Naive thymus-derived CD8-positive, alpha-beta T cell (primary cell): ENCODE measurements around the gene MDH2. TPM values are rescaled to one million over a fixed set of nuclear protein-coding genes. Genes with fewer than 3 reads are reported as not detected.
A peak's percentile ranks its signal among the peaks of the same experiment; 100 is the strongest.
"Not testable (repeated sequence)": the region's sequence is repeated elsewhere in the genome, so short reads cannot be mapped to it uniquely, and the experiment has no call there.

Experiments used
- ATAC-seq, 2 donors: fragments of 150-1000 bp; cut with Tn5 transposase in 1 of 2; sonication (Bioruptor Pico), chemical (Tn5 transposase) in 1 of 2; 1 replicate in 1 of 2; 2 replicates in 1 of 2; pipeline ENCODE4 v1.10.0; 2021; ENCODE audit warnings: mild to moderate bottlenecking in 2 of 2, moderate library complexity in 2 of 2
- POLR2A ChIA-PET: fragments of 350-600 bp; sonication (Branson Sonifier 250); formaldehyde crosslinking; loops from one replicate; lab custom pipeline; 2021; ENCODE audit warnings: antibody characterized with exemption; lab: Charles Lee
- DNase-seq, 10 donors: peaks; one replicate each; pipeline versions ENCODE4 v3.0.0 to v3.0.0-alpha.2; 2020 to 2022
- H3K27ac Mint-ChIP-seq, 10 donors: one replicate each; pipeline ENCODE4 v1.8.0; 2020 to 2022; ENCODE audit warnings: mild to moderate bottlenecking in 10 of 10, mixed read lengths in 10 of 10, moderate library complexity in 4 of 10, inconsistent platforms in 1 of 10
- H3K27me3 Mint-ChIP-seq, 5 donors: one replicate each; pipeline ENCODE4 v1.8.0; 2021 to 2022; ENCODE audit warnings: mixed read lengths in 5 of 5
- H3K36me3 Mint-ChIP-seq, 3 donors: one replicate each; pipeline ENCODE4 v1.8.0; 2020 to 2022; ENCODE audit warnings: mixed read lengths in 3 of 3, mild to moderate bottlenecking in 2 of 3, inconsistent platforms in 1 of 3
- H3K4me1 Mint-ChIP-seq, 4 donors: one replicate each; pipeline ENCODE4 v1.8.0; 2021 to 2022; ENCODE audit warnings: mixed read lengths in 4 of 4
- H3K4me3 Mint-ChIP-seq, 10 donors: one replicate each; pipeline ENCODE4 v1.8.0; 2020 to 2022; ENCODE audit warnings: mild to moderate bottlenecking in 10 of 10, mixed read lengths in 10 of 10, moderate library complexity in 6 of 10, inconsistent platforms in 1 of 10
- H3K9me3 Mint-ChIP-seq, 9 donors: one replicate each; pipeline ENCODE4 v1.8.0; 2020 to 2022; ENCODE audit warnings: mixed read lengths in 9 of 9, mild to moderate bottlenecking in 3 of 9, inconsistent platforms in 1 of 9, moderate library complexity in 1 of 9
- polyA plus RNA-seq, 3 donors: library from polyadenylated mRNA; unstranded; fragments of 300-500 nt; fragmentation: Illumina TruSeq; gene quantifications; one replicate each; pipeline ENCODE4 v1.2.3, GENCODE V29; 2021
- total RNA-seq, 8 experiments: library from RNA in 2 of 8; stranded (reverse) in 2 of 8; gene quantifications; one replicate each; pipeline ENCODE4 v1.2.3 and lab custom pipeline; 2021 to 2026

Gene MDH2
- total and polyA plus RNA-seq, 5 experiments from 2014 or later, result 74.8 to 153 (median 131) TPM

- peak overlapping the region in 1 of 10 donors; percentile 62 for H3K4me3 Mint-ChIP-seq
- ATAC-seq (peak; percentile 55 to 75), DNase-seq (peak; percentile 36 to 77 (median 66))
- peaks cover 4 to 62% (median 27%) of the 10 kb centered on the region in 3 donors for H3K36me3 Mint-ChIP-seq
- H3K9me3 Mint-ChIP-seq, result no peaks in the 10 kb centered on the region
- peaks cover 8 to 19% (median 14%) of the 10 kb centered on the region in 4 donors for H3K4me1 Mint-ChIP-seq
- no peaks in the 10 kb centered on the region for H3K27me3 Mint-ChIP-seq
- peak overlapping the region in 1 of 10 donors; percentile 72 for H3K27ac Mint-ChIP-seq
- POLR2A ChIA-PET, result interaction anchor here (0.5 to 1.0 kb wide), 5 partner anchors 11 to 183 kb away, joined by 3 to 4 read pairs (median 3); partner anchors contain the start of genes MDH2, POR and STYXL1
These were observed 27.7 kb upstream of the MDH2 start for GRCh38 chr7:76020031-76020714.

GRCh38 chr7:76022026-76022780 is 25.7 kb upstream of the MDH2 start:
- no peak overlapping the region for H3K27ac Mint-ChIP-seq
- H3K4me1 Mint-ChIP-seq, result peaks cover 8 to 19% (median 14%) of the 10 kb centered on the region in 4 donors
- no peak overlapping the region for H3K4me3 Mint-ChIP-seq
- DNase-seq (no peak), ATAC-seq (no peak)
- POLR2A ChIA-PET, result interaction anchor here (0.6 kb wide), 1 partner anchor 9 kb away, joined by 6 read pairs; no protein-coding TSS in a partner anchor
- peaks cover 4 to 64% (median 24%) of the 10 kb centered on the region in 3 donors for H3K36me3 Mint-ChIP-seq
- H3K27me3 Mint-ChIP-seq, result no peaks in the 10 kb centered on the region
- no peaks in the 10 kb centered on the region for H3K9me3 Mint-ChIP-seq

GRCh38 chr7:76023002-76023401 is 24.9 kb upstream of the MDH2 start:
- Mint-ChIP-seq H3K27me3 (no peaks in the 10 kb centered on the region), H3K4me1 (peaks cover 8 to 19% (median 14%) of the 10 kb centered on the region in 4 donors), H3K36me3 (peaks cover 4 to 62% (median 20%) of the 10 kb centered on the region in 3 donors), H3K27ac (peak overlapping the region in 1 of 10 donors; percentile 33), H3K9me3 (no peaks in the 10 kb centered on the region), H3K4me3 (no peak overlapping the region)
- DNase-seq (no peak), ATAC-seq (no peak)
- POLR2A ChIA-PET, result interaction anchor here (0.6 kb wide), 1 partner anchor 8 kb away, joined by 6 read pairs; no protein-coding TSS in a partner anchor

GRCh38 chr7:76029682-76030081 is 18.2 kb upstream of the MDH2 start:
- H3K4me3 Mint-ChIP-seq, DNase-seq, H3K27me3 Mint-ChIP-seq, H3K4me1 Mint-ChIP-seq, H3K27ac Mint-ChIP-seq, POLR2A ChIA-PET, ATAC-seq, H3K9me3 Mint-ChIP-seq: not testable (repeated sequence)
- peaks cover 0 to 26% (median 8%) of the 10 kb centered on the region in 3 donors for H3K36me3 Mint-ChIP-seq

- H3K27ac Mint-ChIP-seq, result peak overlapping the region in 1 of 10 donors; percentile 51
- H3K4me1 Mint-ChIP-seq, result peaks cover 0 to 9% (median 6%) of the 10 kb centered on the region in 4 donors
- no peak overlapping the region for H3K4me3 Mint-ChIP-seq
- POLR2A ChIA-PET, result no interaction called here
- peaks cover 0 to 11% (median 6%) of the 10 kb centered on the region in 3 donors for H3K36me3 Mint-ChIP-seq
- no peak for DNase-seq
- no peaks in the 10 kb centered on the region for H3K9me3 Mint-ChIP-seq
- ATAC-seq, result no peak
- no peaks in the 10 kb centered on the region for H3K27me3 Mint-ChIP-seq
These were observed 15.9 kb upstream of the MDH2 start for GRCh38 chr7:76031964-76032363.

GRCh38 chr7:76037310-76037709 is 10.6 kb upstream of the MDH2 start:
- H3K4me1 Mint-ChIP-seq, result peaks cover 6 to 17% (median 10%) of the 10 kb centered on the region in 4 donors
- no peak overlapping the region for H3K4me3 Mint-ChIP-seq
- no peak for DNase-seq
- no peak overlapping the region for H3K27ac Mint-ChIP-seq
- H3K9me3 Mint-ChIP-seq, result no peaks in the 10 kb centered on the region
- peaks cover 0 to 16% (median 1%) of the 10 kb centered on the region in 3 donors for H3K36me3 Mint-ChIP-seq
- no peaks in the 10 kb centered on the region for H3K27me3 Mint-ChIP-seq
- ATAC-seq, result no peak
- POLR2A ChIA-PET, result interaction anchor here (1.7 kb wide), 1 partner anchor 10 kb away, joined by 8 read pairs; the partner anchor contains the start of genes MDH2 and STYXL1

- Mint-ChIP-seq H3K36me3 (peaks cover 0 to 23% (median 1%) of the 10 kb centered on the region in 3 donors), H3K4me1 (peaks cover 12 to 24% (median 19%) of the 10 kb centered on the region in 4 donors), H3K27me3 (no peaks in the 10 kb centered on the region), H3K9me3 (no peaks in the 10 kb centered on the region), H3K27ac (peak overlapping the region in 1 of 10 donors; percentile 55), H3K4me3 (no peak overlapping the region)
- POLR2A ChIA-PET, result interaction anchor here (0.6 kb wide), 1 partner anchor 89 kb away, joined by 5 read pairs; no protein-coding TSS in a partner anchor
- DNase-seq (no peak), ATAC-seq (no peak)
These were observed 7.8 kb upstream of the MDH2 start for GRCh38 chr7:76040126-76040525.

- ATAC-seq, result no peak
- H3K27ac Mint-ChIP-seq, result peak overlapping the region in 3 of 10 donors; percentile 54 to 86 (median 72)
- peaks cover 19 to 51% (median 42%) of the 10 kb centered on the region in 4 donors for H3K4me1 Mint-ChIP-seq
- no peaks in the 10 kb centered on the region for H3K9me3 Mint-ChIP-seq
- DNase-seq, result no peak
- no peaks in the 10 kb centered on the region for H3K27me3 Mint-ChIP-seq
- peak overlapping the region in 2 of 10 donors; percentile 14 to 64 for H3K4me3 Mint-ChIP-seq
- POLR2A ChIA-PET, result interaction anchor here (1.0 kb wide), 1 partner anchor 129 kb away, joined by 3 read pairs; the partner anchor contains the start of gene POR
- peaks cover 0 to 15% (median 1%) of the 10 kb centered on the region in 3 donors for H3K36me3 Mint-ChIP-seq
These were observed 3.5 kb upstream of the MDH2 start for GRCh38 chr7:76044375-76044865.

- peaks cover 29 to 64% (median 56%) of the 10 kb centered on the region in 4 donors for H3K4me1 Mint-ChIP-seq
- peak overlapping the region; percentile 94 to 99 (median 97) for H3K4me3 Mint-ChIP-seq
- ATAC-seq, result peak; percentile 1 to 2
- no peaks in the 10 kb centered on the region for H3K27me3 Mint-ChIP-seq
- no peaks in the 10 kb centered on the region for H3K9me3 Mint-ChIP-seq
- DNase-seq, result peak in 3 of 10 donors; percentile 3 to 20 (median 10)
- H3K27ac Mint-ChIP-seq, result peak overlapping the region; percentile 87 to 98 (median 96)
- POLR2A ChIA-PET, result interaction anchor here (0.6 to 2.4 kb wide), 10 partner anchors 10 to 974 kb away, joined by 3 to 22 read pairs (median 4); partner anchors contain the start of genes POR, RCC1L and RHBDD2
- peaks cover 0 to 18% (median 0%) of the 10 kb centered on the region in 3 donors for H3K36me3 Mint-ChIP-seq
These were observed 548 bp upstream of the MDH2 start for GRCh38 chr7:76047305-76047810.

GRCh38 chr7:76048668-76048988 is 722 bp downstream of the MDH2 start:
- Mint-ChIP-seq H3K4me3 (peak overlapping the region; percentile 94 to 99 (median 97)), H3K36me3 (peaks cover 0 to 29% (median 0%) of the 10 kb centered on the region in 3 donors), H3K4me1 (peaks cover 28 to 69% (median 62%) of the 10 kb centered on the region in 4 donors), H3K27ac (peak overlapping the region; percentile 87 to 98 (median 96)), H3K27me3 (no peaks in the 10 kb centered on the region), H3K9me3 (no peaks in the 10 kb centered on the region)
- ATAC-seq (peak; percentile 14 to 15), DNase-seq (peak in 2 of 10 donors; percentile 24 to 25)
- POLR2A ChIA-PET, result interaction anchor here (0.9 to 2.4 kb wide), 6 partner anchors 11 to 1964 kb away, joined by 3 to 22 read pairs (median 6); partner anchors contain the start of genes POR and RHBDD2

GRCh38 chr7:76049295-76049694 is 1.4 kb downstream of the MDH2 start:
- H3K4me1 Mint-ChIP-seq, result peaks cover 28 to 68% (median 60%) of the 10 kb centered on the region in 4 donors
- DNase-seq, result no peak
- POLR2A ChIA-PET, result interaction anchor here (1.3 to 2.4 kb wide), 2 partner anchors 117 to 134 kb away, joined by 3 to 22 read pairs; partner anchors contain the start of gene POR

More at GRCh38 chr7:76049295-76049694, 1.4 kb downstream of the MDH2 start:
- Mint-ChIP-seq H3K27ac (peak overlapping the region; percentile 2 to 96 (median 73)), H3K36me3 (peaks cover 0 to 34% (median 0%) of the 10 kb centered on the region in 3 donors), H3K9me3 (no peaks in the 10 kb centered on the region), H3K27me3 (no peaks in the 10 kb centered on the region), H3K4me3 (peak overlapping the region; percentile 52 to 97 (median 88))
- no peak for ATAC-seq
